Gastroesophageal sphincter (tissue), 3 donors: ENCODE results near the gene RAP1A.

Source experiments
- CTCF ChIP-seq, 4 experiments: fragments of 200-600 bp in 2 of 4; fragments of 450-650 bp in 2 of 4; sonication (generic) in 1 of 4; IDR thresholded peaks; one replicate each; pipeline ENCODE4 v1.5.1; 2017 to 2019; ENCODE audit warnings: antibody characterized with exemption in 4 of 4, mild to moderate bottlenecking in 2 of 4, moderate library complexity in 2 of 4
- POLR2A ChIP-seq, 2 donors: fragments of 450-650 bp; IDR thresholded peaks; one replicate each; pipeline ENCODE4 v1.6.1; 2017; ENCODE audit warnings: antibody characterized with exemption in 2 of 2, mild to moderate bottlenecking in 2 of 2, moderate library complexity in 1 of 2
- POLR2AphosphoS5 ChIP-seq: sonication (generic); formaldehyde crosslinking; IDR thresholded peaks from one replicate; pipeline ENCODE4 v1.6.1; 2017; ENCODE audit warnings: antibody characterized with exemption

GRCh38 chr1:111669268-111669667 is 49.7 kb downstream of the RAP1A start:
- TF ChIP-seq POLR2A (IDR thresholded peaks at IDR 0.05): no peak
- no peak for TF ChIP-seq CTCF (IDR thresholded peaks at IDR 0.05)
- peak; percentile 20 for TF ChIP-seq POLR2AphosphoS5
